ENCODE data around the gene NIM1K.

DNA sequence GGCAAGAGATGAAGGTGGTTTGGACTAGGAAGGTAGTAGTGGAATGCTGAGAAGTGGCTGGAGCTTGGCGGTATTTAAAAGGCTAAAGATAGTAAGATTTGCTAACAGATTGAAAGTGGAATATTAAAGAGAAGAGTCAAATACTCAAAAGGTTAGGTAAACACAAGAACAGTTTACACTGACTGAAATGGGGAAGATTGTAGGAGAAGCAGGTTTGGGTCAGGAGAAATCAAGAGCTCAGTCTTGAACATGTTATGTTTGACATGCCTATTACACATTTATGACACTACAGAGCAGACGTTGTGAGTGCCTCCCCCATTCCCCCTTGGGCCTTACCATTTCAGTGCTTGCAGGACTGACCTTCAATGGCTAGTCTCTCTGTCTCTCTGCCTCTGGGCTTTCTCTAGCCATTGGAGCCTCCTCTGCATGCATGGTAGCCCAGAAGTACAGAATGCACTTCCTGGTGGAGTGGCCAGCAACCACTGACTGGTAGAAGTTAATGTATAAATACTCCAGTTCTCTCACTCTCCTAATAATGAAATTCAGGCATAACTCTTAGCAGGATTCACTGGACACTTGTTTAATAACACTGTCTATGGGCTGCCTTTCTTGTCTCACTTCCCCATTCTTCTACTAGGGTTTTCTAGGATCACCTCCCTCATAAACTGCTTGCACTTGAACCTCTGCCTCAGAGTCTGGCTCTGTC, 64.4 kb downstream of the NIM1K start:
- TF ChIP-seq POLR2A (IDR thresholded peaks at IDR 0.05; ENCODE audit: low read depth, low read length), result no peak
- no peak for TF ChIP-seq POLR2AphosphoS5 (IDR thresholded peaks at IDR 0.05; ENCODE audit: low read depth, low read length)
- TF ChIP-seq TAF1 (IDR thresholded peaks at IDR 0.05; ENCODE audit: low read depth, low read length), result no peak
